Panc1 (cell line): ENCODE measurements around the gene EHD4. TPM values are rescaled to one million over a fixed set of nuclear protein-coding genes. Genes with fewer than 3 reads are reported as not detected.

Source experiments
- ATAC-seq: fragments of 200-7000 bp; cut with Tn5 transposase; 2 replicates; pipeline ENCODE4 v1.9.1; 2020; ENCODE audit warnings: mild to moderate bottlenecking, moderate library complexity
- BruUV-seq: library from RNA; stranded (reverse); fragments of 400-500 nt; replicated peaks from 2 replicates; lab custom pipeline; 2021; lab: Mats Ljungman, UMichigan
- CTCF ChIA-PET: fragments of 300-600 bp; sonication (Branson Sonifier 250); formaldehyde crosslinking; loops from one replicate; lab custom pipeline; 2022; ENCODE audit warnings: antibody characterized with exemption; lab: Charles Lee
- POLR2A ChIA-PET: fragments of 300-600 bp; sonication (Branson Sonifier 250); formaldehyde crosslinking; loops from one replicate; lab custom pipeline; 2022; ENCODE audit warnings: antibody characterized with exemption; lab: Charles Lee
- DNase-seq: peaks from one replicate; pipeline ENCODE4 v3.0.0-alpha.2; 2010; ENCODE audit warnings: low read depth, low spot score
- H3K27ac ChIP-seq: 2 replicates; pipeline ENCODE4 v1.5.1; 2011; ENCODE audit warnings: mild to moderate bottlenecking, low read length, inconsistent platforms
- H3K27me3 ChIP-seq: fragments of 200-500 bp; sonication (Bioruptor generic); 2 replicates; pipeline ENCODE4 v1.6.0; 2014; ENCODE audit warnings: low read length, inconsistent platforms; ENCODE audit not compliant: control insufficient read depth, insufficient read depth
- H3K36me3 ChIP-seq: fragments of 200-500 bp; sonication (Bioruptor generic); 2 replicates; pipeline ENCODE4 v1.5.1; 2014; ENCODE audit warnings: inconsistent platforms, mild to moderate bottlenecking, low read length, moderate library complexity; ENCODE audit not compliant: control insufficient read depth, insufficient read depth
- H3K4me1 ChIP-seq: 2 replicates; pipeline ENCODE4 v1.5.1; 2011; ENCODE audit warnings: inconsistent platforms, mild to moderate bottlenecking, low read length, moderate library complexity; ENCODE audit not compliant: control insufficient read depth, insufficient read depth
- H3K4me3 ChIP-seq, 2 experiments: 2 replicates each; pipeline ENCODE4 v1.5.1; 2011 to 2012; ENCODE audit warnings: low read depth in 2 of 2, low read length in 2 of 2, mild to moderate bottlenecking in 2 of 2, inconsistent platforms in 1 of 2, moderate library complexity in 1 of 2
- H3K9me3 ChIP-seq: fragments of 200-500 bp; sonication (Bioruptor generic); 2 replicates; pipeline ENCODE4 v1.5.1; 2014; ENCODE audit warnings: low read depth, mild to moderate bottlenecking, inconsistent platforms, low read length, moderate library complexity; ENCODE audit not compliant: control insufficient read depth, insufficient read depth
- POLR2AphosphoS5 ChIP-seq: IDR thresholded peaks from 2 replicates; pipeline ENCODE4 v1.6.1; 2012; ENCODE audit warnings: mild to moderate bottlenecking, low read depth, low read length, moderate library complexity
- SIN3A ChIP-seq: IDR thresholded peaks from 2 replicates; pipeline ENCODE4 v1.6.1; 2012; ENCODE audit warnings: low read depth, mild to moderate bottlenecking, low read length, moderate library complexity, borderline replicate concordance; ENCODE audit not compliant: insufficient read depth
- TCF7L2 ChIP-seq: IDR thresholded peaks from 2 replicates; pipeline ENCODE4 v1.6.1; 2011; ENCODE audit warnings: mild to moderate bottlenecking, low read depth, low read length, inconsistent platforms
- in situ Hi-C: cut with HindIII; loops from 2 replicates; pipeline ENCODE4 v1.10.0; 2016; ENCODE audit warnings: low sequenced_read_pairs, low pct_unique_long_range_greater_than_20kb
- intact Hi-C: fragments of 100-400 bp; cut with micrococcal nuclease; formaldehyde crosslinking; loops from one replicate; pipeline ENCODE4 v1.10.0; 2022; ENCODE audit not compliant: unreplicated experiment
- total RNA-seq: library from RNA; stranded (reverse); gene quantifications from one replicate; pipeline ENCODE4 v1.2.1, GENCODE V29; 2021; ENCODE audit not compliant: unreplicated experiment
- TF ChIP-seq, protein P1 (sequence below): fragments of 450-650 bp; IDR thresholded peaks from 2 replicates; pipeline ENCODE4 v1.5.1; 2017; ENCODE audit warnings: mild to moderate bottlenecking
- TF ChIP-seq, protein P2 (sequence below), 2 experiments: IDR thresholded peaks; 2 replicates each; pipeline ENCODE4 v1.6.1; 2011 to 2012; ENCODE audit warnings: low read depth in 2 of 2, control low read depth in 1 of 2, low read length in 1 of 2, mild to moderate bottlenecking in 1 of 2, moderate library complexity in 1 of 2; ENCODE audit not compliant: insufficient read depth in 1 of 2

The EHD4 gene
- total RNA-seq, 1 experiment from 2014 or later, result 43.2 TPM

- Histone ChIP-seq H3K27me3 (peaks cover 3% of the 10 kb centered on the region; the same call in 1 of the 2 replicates), H3K4me3 (no peak overlapping the region), H3K4me1 (no peaks in the 10 kb centered on the region), H3K27ac (no peak overlapping the region), H3K36me3 (no peaks in the 10 kb centered on the region), H3K9me3 (no peaks in the 10 kb centered on the region)
- DNase-seq, result no peak
- ChIA-PET POLR2A (no interaction called here), CTCF (no interaction called here)
- no TSS peak for BruUV-seq
- in situ Hi-C loops (no loop called here), intact Hi-C loops (no loop called here)
- TF ChIP-seq, protein P1, sequence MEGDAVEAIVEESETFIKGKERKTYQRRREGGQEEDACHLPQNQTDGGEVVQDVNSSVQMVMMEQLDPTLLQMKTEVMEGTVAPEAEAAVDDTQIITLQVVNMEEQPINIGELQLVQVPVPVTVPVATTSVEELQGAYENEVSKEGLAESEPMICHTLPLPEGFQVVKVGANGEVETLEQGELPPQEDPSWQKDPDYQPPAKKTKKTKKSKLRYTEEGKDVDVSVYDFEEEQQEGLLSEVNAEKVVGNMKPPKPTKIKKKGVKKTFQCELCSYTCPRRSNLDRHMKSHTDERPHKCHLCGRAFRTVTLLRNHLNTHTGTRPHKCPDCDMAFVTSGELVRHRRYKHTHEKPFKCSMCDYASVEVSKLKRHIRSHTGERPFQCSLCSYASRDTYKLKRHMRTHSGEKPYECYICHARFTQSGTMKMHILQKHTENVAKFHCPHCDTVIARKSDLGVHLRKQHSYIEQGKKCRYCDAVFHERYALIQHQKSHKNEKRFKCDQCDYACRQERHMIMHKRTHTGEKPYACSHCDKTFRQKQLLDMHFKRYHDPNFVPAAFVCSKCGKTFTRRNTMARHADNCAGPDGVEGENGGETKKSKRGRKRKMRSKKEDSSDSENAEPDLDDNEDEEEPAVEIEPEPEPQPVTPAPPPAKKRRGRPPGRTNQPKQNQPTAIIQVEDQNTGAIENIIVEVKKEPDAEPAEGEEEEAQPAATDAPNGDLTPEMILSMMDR, result no peak
- TF ChIP-seq, protein P2, sequence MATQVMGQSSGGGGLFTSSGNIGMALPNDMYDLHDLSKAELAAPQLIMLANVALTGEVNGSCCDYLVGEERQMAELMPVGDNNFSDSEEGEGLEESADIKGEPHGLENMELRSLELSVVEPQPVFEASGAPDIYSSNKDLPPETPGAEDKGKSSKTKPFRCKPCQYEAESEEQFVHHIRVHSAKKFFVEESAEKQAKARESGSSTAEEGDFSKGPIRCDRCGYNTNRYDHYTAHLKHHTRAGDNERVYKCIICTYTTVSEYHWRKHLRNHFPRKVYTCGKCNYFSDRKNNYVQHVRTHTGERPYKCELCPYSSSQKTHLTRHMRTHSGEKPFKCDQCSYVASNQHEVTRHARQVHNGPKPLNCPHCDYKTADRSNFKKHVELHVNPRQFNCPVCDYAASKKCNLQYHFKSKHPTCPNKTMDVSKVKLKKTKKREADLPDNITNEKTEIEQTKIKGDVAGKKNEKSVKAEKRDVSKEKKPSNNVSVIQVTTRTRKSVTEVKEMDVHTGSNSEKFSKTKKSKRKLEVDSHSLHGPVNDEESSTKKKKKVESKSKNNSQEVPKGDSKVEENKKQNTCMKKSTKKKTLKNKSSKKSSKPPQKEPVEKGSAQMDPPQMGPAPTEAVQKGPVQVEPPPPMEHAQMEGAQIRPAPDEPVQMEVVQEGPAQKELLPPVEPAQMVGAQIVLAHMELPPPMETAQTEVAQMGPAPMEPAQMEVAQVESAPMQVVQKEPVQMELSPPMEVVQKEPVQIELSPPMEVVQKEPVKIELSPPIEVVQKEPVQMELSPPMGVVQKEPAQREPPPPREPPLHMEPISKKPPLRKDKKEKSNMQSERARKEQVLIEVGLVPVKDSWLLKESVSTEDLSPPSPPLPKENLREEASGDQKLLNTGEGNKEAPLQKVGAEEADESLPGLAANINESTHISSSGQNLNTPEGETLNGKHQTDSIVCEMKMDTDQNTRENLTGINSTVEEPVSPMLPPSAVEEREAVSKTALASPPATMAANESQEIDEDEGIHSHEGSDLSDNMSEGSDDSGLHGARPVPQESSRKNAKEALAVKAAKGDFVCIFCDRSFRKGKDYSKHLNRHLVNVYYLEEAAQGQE (IDR thresholded peaks at IDR 0.05; ENCODE audit: insufficient read depth in 1 of 2, low read depth in 2 of 2, low read length in 1 of 2), result no peak
- TF ChIP-seq SIN3A, result no peak
- TF ChIP-seq TCF7L2, result no peak
- no peak for TF ChIP-seq POLR2AphosphoS5
- no peak for ATAC-seq
Observed at GRCh38 chr15:42011074-42011473, 38.7 kb upstream of the EHD4 start.

DNA sequence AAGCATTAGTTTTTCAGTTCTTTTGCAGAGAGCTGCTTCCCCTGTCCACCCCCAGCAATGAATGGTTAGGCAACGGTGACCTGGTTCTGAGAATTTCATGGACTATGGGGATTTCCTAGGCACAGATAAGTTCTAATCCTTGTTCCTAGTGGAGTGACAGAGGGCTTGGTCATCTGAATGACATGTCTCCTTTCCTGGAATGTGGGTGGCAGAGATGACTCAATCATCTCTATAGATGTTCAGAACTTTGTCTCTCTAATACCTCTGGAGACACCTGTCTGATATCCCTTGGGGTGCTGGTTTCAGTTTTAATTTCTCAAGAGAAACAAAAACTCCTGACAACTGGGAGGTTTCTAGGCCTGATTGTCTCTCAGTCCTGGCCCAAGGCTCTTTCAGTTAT, 38.1 kb upstream of the EHD4 start:
- peaks cover 3% of the 10 kb centered on the region; the same call in 1 of the 2 replicates for H3K27me3 ChIP-seq
- H3K4me1 ChIP-seq, result no peaks in the 10 kb centered on the region
- intact Hi-C loops (no loop called here), in situ Hi-C loops (no loop called here)
- CTCF ChIA-PET, result no interaction called here
- no peak overlapping the region for H3K27ac ChIP-seq
- no peaks in the 10 kb centered on the region for H3K36me3 ChIP-seq
- no peak overlapping the region for H3K4me3 ChIP-seq
- ATAC-seq (peak; percentile 40; the same call in 1 of the 2 replicates), DNase-seq (no peak)
- POLR2A ChIA-PET, result no interaction called here
- no TSS peak for BruUV-seq
- no peak for TF ChIP-seq POLR2AphosphoS5
- TF ChIP-seq, protein P2 (IDR thresholded peaks at IDR 0.05; ENCODE audit: insufficient read depth in 1 of 2, low read depth in 2 of 2, low read length in 1 of 2), result no peak
- TF ChIP-seq TCF7L2, result no peak
- no peak for TF ChIP-seq SIN3A
- TF ChIP-seq, protein P1, result no peak
- no peaks in the 10 kb centered on the region for H3K9me3 ChIP-seq
